Hepatic stellate cell (primary cell): Measurements from ENCODE around the gene CHD5.

Experiments used
- DNase-seq: peaks from one replicate; pipeline ENCODE4 v3.0.0; 2011; ENCODE audit warnings: low spot score

The CHD5 gene

GRCh38 chr1:6152181-6152580 lies 27.9 kb downstream of the CHD5 start:
- DNase-seq, result no peak

GRCh38 chr1:6151291-6151822 lies 28.8 kb downstream of the CHD5 start:
- no peak for DNase-seq

GRCh38 chr1:6150006-6150938 lies 29.8 kb downstream of the CHD5 start:
- no peak for DNase-seq

GRCh38 chr1:6149597-6149996 lies 30.5 kb downstream of the CHD5 start:
- DNase-seq, result no peak

GRCh38 chr1:6148497-6149241 lies 31.5 kb downstream of the CHD5 start:
- DNase-seq, result no peak

GRCh38 chr1:6145864-6146410 lies 34.2 kb downstream of the CHD5 start:
- no peak for DNase-seq

- DNase-seq, result no peak
Measured at GRCh38 chr1:6145396-6145750, 34.7 kb downstream of the CHD5 start.

- DNase-seq, result no peak
Measured at GRCh38 chr1:6144647-6145395, 35.3 kb downstream of the CHD5 start.

GRCh38 chr1:6144175-6144574 lies 35.9 kb downstream of the CHD5 start:
- DNase-seq, result no peak

- DNase-seq, result no peak
Measured at GRCh38 chr1:6143395-6143794, 36.7 kb downstream of the CHD5 start.

- no peak for DNase-seq
Measured at GRCh38 chr1:6142734-6143133, 37.4 kb downstream of the CHD5 start.

GRCh38 chr1:6142036-6142621 lies 38.0 kb downstream of the CHD5 start:
- no peak for DNase-seq

GRCh38 chr1:6141592-6141991 lies 38.5 kb downstream of the CHD5 start:
- DNase-seq, result no peak

- no peak for DNase-seq
Measured at GRCh38 chr1:6140413-6140812, 39.7 kb downstream of the CHD5 start.

- DNase-seq, result no peak
Measured at GRCh38 chr1:6137758-6138157, 42.4 kb downstream of the CHD5 start.

- no peak for DNase-seq
Measured at GRCh38 chr1:6136516-6137220, 43.5 kb downstream of the CHD5 start.

- no peak for DNase-seq
Measured at GRCh38 chr1:6134741-6135510, 45.2 kb downstream of the CHD5 start.

GRCh38 chr1:6134206-6134605 lies 45.9 kb downstream of the CHD5 start:
- DNase-seq, result no peak

GRCh38 chr1:6133146-6133895 lies 46.8 kb downstream of the CHD5 start:
- DNase-seq, result no peak
